Endodermal cell (in vitro differentiated cells): ENCODE data around the gene NUCKS1. TPM values are rescaled to one million over a fixed set of nuclear protein-coding genes. Genes with fewer than 3 reads are reported as not detected.
A peak's percentile ranks its signal among the peaks of the same experiment; 100 is the strongest.

Source experiments
- DNase-seq: peaks from one replicate; pipeline ENCODE4 v3.0.0-alpha.2; 2017
- H3K27ac ChIP-seq: 2 replicates; pipeline ENCODE4 v1.5.1; 2013; ENCODE audit warnings: mild to moderate bottlenecking, low read depth, low read length, moderate library complexity
- H3K27me3 ChIP-seq: 2 replicates; pipeline ENCODE4 v1.6.1; 2013; ENCODE audit warnings: mild to moderate bottlenecking, low read length, moderate library complexity; ENCODE audit not compliant: insufficient read depth, control insufficient read depth, poor library complexity, severe bottlenecking
- H3K36me3 ChIP-seq: 2 replicates; pipeline ENCODE4 v1.7.0; 2013; ENCODE audit warnings: mild to moderate bottlenecking, low read length, moderate library complexity; ENCODE audit not compliant: control insufficient read depth, insufficient read depth
- H3K4me1 ChIP-seq: one replicate; pipeline ENCODE4 v1.7.0; 2013; ENCODE audit warnings: low read length; ENCODE audit not compliant: control insufficient read depth, insufficient read depth
- H3K4me3 ChIP-seq: 2 replicates; pipeline ENCODE4 v1.5.1; 2013; ENCODE audit warnings: mild to moderate bottlenecking, low read length, moderate library complexity
- H3K9ac ChIP-seq: 2 replicates; pipeline ENCODE4 v1.6.1; 2013; ENCODE audit warnings: mild to moderate bottlenecking, low read length, moderate library complexity; ENCODE audit not compliant: poor library complexity, severe bottlenecking; ENCODE audit errors: extremely low read depth
- H3K9me3 ChIP-seq: 2 replicates; pipeline ENCODE4 v1.6.1; 2013; ENCODE audit warnings: mild to moderate bottlenecking, low read length, moderate library complexity; ENCODE audit not compliant: control insufficient read depth
- H3K27ac Mint-ChIP-seq: 2 replicates; pipeline ENCODE4 v1.8.0; 2020; ENCODE audit warnings: mixed read lengths
- H3K27me3 Mint-ChIP-seq: 2 replicates; pipeline ENCODE4 v1.8.0; 2021; ENCODE audit warnings: mild to moderate bottlenecking, mixed read lengths; ENCODE audit not compliant: insufficient read depth
- H3K36me3 Mint-ChIP-seq: 2 replicates; pipeline ENCODE4 v1.8.0; 2020; ENCODE audit warnings: low read depth, mixed read lengths
- H3K4me1 Mint-ChIP-seq: 2 replicates; pipeline ENCODE4 v1.8.0; 2020; ENCODE audit warnings: mixed read lengths
- H3K4me3 Mint-ChIP-seq: 2 replicates; pipeline ENCODE4 v1.8.0; 2020; ENCODE audit warnings: mild to moderate bottlenecking, moderate library complexity, mixed read lengths
- H3K9me3 Mint-ChIP-seq: 2 replicates; pipeline ENCODE4 v1.8.0; 2020; ENCODE audit warnings: mild to moderate bottlenecking, mixed read lengths
- WGBS, 2 experiments: methylation state at CpG; one replicate each; pipeline versions ENCODE4 v1.1.5 to v1.1.7; 2013; ENCODE audit warnings: missing lambda C conversion rate in 2 of 2, mixed read lengths in 1 of 2; ENCODE audit not compliant: insufficient coverage in 1 of 2, insufficient read length in 1 of 2; 5-methylcytosine and 5-hydroxymethylcytosine counted together
- total RNA-seq, 2 donors: library from RNA; stranded (reverse); fragmentation: NEBNext Ultra II Directional in 1 of 2; extraction: Animal tissue kit (Norgen Biotek cat#: 25700) in 1 of 2; gene quantifications; 2 replicates in 1 of 2; 3 replicates in 1 of 2; pipeline ENCODE4 v1.2.1, GENCODE V29; 2021
- TF ChIP-seq, protein P1 (sequence below): fragments of 200-600 bp; sonication (generic); conservative IDR thresholded peaks from 2 replicates; pipeline ENCODE4 v1.5.0; 2021; ENCODE audit warnings: antibody characterized with exemption, mild to moderate bottlenecking

Gene NUCKS1
- total RNA-seq, 2 donors from 2014 or later = 380 to 532 TPM

DNA sequence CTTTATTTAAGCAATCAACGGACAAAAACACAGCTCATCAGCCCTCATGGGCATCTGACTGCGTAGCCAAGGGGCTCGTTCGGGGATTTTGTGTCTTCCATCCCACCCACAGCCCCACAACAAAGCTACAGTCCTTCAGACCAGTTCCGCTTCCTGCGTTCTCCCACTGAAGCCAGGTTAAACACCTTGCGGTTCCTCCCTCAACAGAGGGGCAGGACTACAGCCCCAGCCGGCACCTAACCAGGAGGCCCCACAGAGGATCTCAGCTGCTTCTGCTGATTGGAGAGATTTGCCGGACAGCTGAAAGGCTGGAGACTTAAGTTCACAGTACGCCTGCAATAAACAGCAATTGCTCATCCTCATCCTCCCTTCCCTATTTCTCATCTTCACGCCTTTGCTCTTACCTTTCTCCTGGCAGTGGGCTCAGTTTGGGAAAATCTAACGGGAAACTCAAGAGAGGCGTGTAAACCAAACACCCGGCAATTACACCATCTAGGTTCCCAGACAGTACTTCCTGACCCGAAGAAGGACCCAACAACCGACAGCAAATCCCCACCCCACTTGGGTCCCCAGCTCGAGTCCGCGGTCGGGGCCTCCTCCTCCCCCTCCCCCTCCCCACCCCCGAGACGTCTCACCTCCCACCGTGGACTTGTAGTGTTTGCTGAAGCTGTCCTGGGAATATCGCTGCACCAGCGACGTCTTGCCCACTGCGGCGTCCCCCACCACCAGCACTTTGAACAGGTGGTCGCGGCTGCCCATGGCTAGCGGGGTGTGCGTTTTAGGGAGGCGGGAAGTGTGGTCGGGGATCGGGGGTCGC lies 24.4 kb upstream of the NUCKS1 start:
- TF ChIP-seq, protein P1, sequence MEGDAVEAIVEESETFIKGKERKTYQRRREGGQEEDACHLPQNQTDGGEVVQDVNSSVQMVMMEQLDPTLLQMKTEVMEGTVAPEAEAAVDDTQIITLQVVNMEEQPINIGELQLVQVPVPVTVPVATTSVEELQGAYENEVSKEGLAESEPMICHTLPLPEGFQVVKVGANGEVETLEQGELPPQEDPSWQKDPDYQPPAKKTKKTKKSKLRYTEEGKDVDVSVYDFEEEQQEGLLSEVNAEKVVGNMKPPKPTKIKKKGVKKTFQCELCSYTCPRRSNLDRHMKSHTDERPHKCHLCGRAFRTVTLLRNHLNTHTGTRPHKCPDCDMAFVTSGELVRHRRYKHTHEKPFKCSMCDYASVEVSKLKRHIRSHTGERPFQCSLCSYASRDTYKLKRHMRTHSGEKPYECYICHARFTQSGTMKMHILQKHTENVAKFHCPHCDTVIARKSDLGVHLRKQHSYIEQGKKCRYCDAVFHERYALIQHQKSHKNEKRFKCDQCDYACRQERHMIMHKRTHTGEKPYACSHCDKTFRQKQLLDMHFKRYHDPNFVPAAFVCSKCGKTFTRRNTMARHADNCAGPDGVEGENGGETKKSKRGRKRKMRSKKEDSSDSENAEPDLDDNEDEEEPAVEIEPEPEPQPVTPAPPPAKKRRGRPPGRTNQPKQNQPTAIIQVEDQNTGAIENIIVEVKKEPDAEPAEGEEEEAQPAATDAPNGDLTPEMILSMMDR = no peak
- peak; percentile 84 for DNase-seq
- peaks cover 36% of the 10 kb centered on the region for H3K27me3 ChIP-seq
- H3K36me3 Mint-ChIP-seq = no peaks in the 10 kb centered on the region
- H3K27me3 Mint-ChIP-seq = peaks cover 48% of the 10 kb centered on the region
- H3K27ac Mint-ChIP-seq = no peak overlapping the region
- H3K9me3 Mint-ChIP-seq = peaks cover 21% of the 10 kb centered on the region
- H3K36me3 ChIP-seq = no peaks in the 10 kb centered on the region
- peak overlapping the region; percentile 31 for H3K9ac ChIP-seq
- peak overlapping the region; percentile 84 for H3K4me3 ChIP-seq
- no peak overlapping the region for H3K27ac ChIP-seq
- peaks cover 12% of the 10 kb centered on the region for H3K9me3 ChIP-seq
- H3K4me3 Mint-ChIP-seq = peak overlapping the region; percentile 73
- H3K4me1 Mint-ChIP-seq = peaks cover 3% of the 10 kb centered on the region
- WGBS, 2 experiments = 11 to 29% methylated on average over 17 to 36 of the region's 36 CpGs
- H3K4me1 ChIP-seq = no peaks in the 10 kb centered on the region

DNA sequence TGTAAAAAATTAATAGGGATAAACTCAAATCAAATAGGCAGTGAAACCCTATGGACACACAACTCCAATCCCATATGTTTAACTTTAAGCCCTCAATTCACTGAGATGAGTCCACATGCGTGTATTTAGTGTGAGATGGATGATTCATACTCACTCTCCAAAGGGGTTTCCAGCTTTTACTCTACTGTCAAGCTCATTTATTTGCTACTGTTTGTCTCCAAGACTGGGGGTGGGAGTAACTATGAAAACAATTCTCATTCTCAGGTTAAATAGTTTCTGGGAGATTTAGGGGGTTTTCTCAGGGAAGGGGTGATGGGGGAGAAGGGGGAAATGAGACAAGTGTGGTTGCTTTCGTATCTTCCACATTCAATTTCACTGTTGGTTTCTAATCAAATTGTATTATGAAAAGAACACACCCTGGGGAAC lies 22.6 kb upstream of the NUCKS1 start:
- DNase-seq = no peak
- Mint-ChIP-seq H3K27ac (no peak overlapping the region), H3K4me3 (no peak overlapping the region), H3K9me3 (peaks cover 18% of the 10 kb centered on the region), H3K27me3 (peaks cover 40% of the 10 kb centered on the region), H3K36me3 (no peaks in the 10 kb centered on the region), H3K4me1 (peaks cover 7% of the 10 kb centered on the region)
- H3K36me3 ChIP-seq = no peaks in the 10 kb centered on the region
- no peak overlapping the region for H3K9ac ChIP-seq
- peaks cover 36% of the 10 kb centered on the region for H3K27me3 ChIP-seq
- TF ChIP-seq, protein P1 = no peak
- H3K4me1 ChIP-seq = peaks cover 3% of the 10 kb centered on the region
- H3K9me3 ChIP-seq = peaks cover 12% of the 10 kb centered on the region
- 86% methylated on average over 2 of the region's 2 CpGs; no CpG with 5 or more reads in 1 of the 2 experiments for WGBS, 2 experiments
- no peak overlapping the region for H3K27ac ChIP-seq
- H3K4me3 ChIP-seq = no peak overlapping the region

GRCh38 chr1:205770618-205771017 lies 20.6 kb upstream of the NUCKS1 start:
- TF ChIP-seq, protein P1 = no peak
- H3K4me1 ChIP-seq = peaks cover 3% of the 10 kb centered on the region
- peaks cover under 1% of the 10 kb centered on the region for H3K9me3 ChIP-seq
- no peak for DNase-seq
- H3K9ac ChIP-seq = no peak overlapping the region
- peaks cover 11% of the 10 kb centered on the region for H3K4me1 Mint-ChIP-seq
- no peaks in the 10 kb centered on the region for H3K36me3 ChIP-seq
- H3K9me3 Mint-ChIP-seq = peaks cover 3% of the 10 kb centered on the region
- H3K4me3 ChIP-seq = no peak overlapping the region
- no peak overlapping the region for H3K4me3 Mint-ChIP-seq
- H3K27me3 Mint-ChIP-seq = peaks cover 24% of the 10 kb centered on the region
- H3K27ac ChIP-seq = no peak overlapping the region
- H3K27me3 ChIP-seq = peaks cover 27% of the 10 kb centered on the region
- 94% methylated on average over 4 of the region's 4 CpGs for WGBS, 2 experiments
- H3K27ac Mint-ChIP-seq = no peak overlapping the region
- H3K36me3 Mint-ChIP-seq = no peaks in the 10 kb centered on the region
